NCI-H1092 (cell line): ENCODE measurements around the gene SLC25A10.
"Not testable (repeated sequence)": the region's sequence is repeated elsewhere in the genome, so short reads cannot be mapped to it uniquely, and the experiment has no call there.

Experiments used
- DNase-seq: peaks from one replicate; lab custom pipeline; 2025; lab: John Stamatoyannopoulos, UW

SLC25A10 gene

GRCh38 chr17:81722184-81723120 lies 10.4 kb downstream of the SLC25A10 start:
- DNase-seq = no peak

- no peak for DNase-seq
Observed at GRCh38 chr17:81723651-81724209, 11.6 kb downstream of the SLC25A10 start.

DNA sequence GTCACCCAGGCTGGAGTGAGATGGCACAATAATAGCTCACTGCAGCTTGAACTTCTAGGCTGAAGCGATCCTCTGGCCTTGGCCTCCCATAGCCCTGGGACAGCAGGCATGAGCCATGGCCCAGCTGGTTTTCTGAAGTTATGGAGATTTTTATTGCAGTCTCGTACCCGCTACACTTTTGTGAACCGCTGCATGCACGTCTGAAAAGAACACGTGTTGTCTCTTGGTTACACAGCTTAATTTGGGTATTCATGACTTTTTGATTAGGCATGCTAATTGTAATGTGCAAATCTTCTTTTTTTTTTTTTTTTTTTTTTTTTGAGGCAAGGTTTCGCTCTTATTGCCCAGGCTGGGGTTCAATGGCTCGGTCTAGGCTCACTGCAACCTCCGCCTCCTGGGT lies 13.4 kb downstream of the SLC25A10 start:
- no peak for DNase-seq

DNA sequence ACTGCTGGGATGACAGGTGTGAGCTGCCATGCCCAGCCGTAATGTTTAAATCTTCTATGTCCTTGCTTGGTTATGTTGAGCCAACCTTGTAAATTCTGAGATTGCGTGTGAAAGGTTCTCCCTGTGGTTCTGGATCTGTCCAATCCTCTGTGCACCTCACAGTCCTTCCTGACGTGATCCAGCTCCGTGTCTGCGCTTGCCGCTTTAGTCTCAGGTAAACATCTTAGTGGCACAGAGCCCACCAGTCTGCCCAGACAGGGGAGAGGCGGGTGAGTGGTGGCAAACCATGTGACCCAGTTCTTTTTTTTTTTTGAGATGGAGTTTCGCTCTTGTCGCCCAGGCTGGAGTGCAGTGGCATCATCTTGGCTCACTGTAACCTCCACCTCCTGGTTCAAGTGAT lies 13.9 kb downstream of the SLC25A10 start:
- DNase-seq = no peak

- peak; percentile 65 for DNase-seq
Observed at GRCh38 chr17:81727324-81728031, 15.4 kb downstream of the SLC25A10 start.

DNA sequence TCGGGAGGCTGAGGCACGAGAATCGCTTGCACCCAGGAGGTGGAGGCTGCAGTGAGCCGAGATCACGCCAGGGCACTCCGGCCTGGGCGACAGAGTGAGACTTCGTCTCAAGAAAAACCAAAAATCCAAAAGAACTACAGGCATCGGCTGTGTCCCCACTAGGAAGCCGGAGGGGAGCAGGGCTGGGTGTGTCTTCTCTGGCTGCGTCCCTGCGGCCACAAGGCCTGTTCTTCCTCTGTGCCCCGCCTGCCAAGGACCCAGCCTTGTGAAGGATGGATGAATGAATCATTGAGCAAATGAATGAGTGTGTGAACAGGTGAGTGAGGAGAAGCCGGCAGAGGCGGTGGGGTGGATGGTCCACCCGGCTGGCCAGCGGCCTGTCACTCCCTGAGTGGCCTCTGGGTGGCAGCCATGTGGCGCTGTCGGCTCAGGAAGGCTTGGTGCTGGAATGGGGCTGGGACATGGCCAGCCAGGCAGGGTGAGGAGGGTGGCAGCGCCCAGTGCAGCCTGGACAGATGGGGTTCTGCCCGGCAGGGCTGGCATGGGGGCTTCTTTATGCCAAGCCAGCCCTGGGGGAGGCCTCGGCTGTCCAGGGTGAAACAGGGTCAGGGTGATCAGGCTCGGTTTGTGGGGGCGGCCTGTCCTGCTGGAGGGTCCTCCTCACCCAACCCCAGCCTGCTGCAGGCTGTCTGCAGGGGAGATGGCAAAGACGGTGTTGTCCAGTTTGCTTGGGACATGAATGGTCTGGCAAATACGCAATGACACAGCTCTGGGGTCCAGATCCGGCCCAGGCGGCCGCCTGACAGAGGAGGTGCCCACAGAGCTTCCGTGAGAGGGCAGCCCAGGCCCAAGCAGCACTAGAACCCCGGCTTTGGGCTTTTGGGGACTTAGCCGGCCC lies 21.7 kb downstream of the SLC25A10 start:
- peak; percentile 45 for DNase-seq

DNA sequence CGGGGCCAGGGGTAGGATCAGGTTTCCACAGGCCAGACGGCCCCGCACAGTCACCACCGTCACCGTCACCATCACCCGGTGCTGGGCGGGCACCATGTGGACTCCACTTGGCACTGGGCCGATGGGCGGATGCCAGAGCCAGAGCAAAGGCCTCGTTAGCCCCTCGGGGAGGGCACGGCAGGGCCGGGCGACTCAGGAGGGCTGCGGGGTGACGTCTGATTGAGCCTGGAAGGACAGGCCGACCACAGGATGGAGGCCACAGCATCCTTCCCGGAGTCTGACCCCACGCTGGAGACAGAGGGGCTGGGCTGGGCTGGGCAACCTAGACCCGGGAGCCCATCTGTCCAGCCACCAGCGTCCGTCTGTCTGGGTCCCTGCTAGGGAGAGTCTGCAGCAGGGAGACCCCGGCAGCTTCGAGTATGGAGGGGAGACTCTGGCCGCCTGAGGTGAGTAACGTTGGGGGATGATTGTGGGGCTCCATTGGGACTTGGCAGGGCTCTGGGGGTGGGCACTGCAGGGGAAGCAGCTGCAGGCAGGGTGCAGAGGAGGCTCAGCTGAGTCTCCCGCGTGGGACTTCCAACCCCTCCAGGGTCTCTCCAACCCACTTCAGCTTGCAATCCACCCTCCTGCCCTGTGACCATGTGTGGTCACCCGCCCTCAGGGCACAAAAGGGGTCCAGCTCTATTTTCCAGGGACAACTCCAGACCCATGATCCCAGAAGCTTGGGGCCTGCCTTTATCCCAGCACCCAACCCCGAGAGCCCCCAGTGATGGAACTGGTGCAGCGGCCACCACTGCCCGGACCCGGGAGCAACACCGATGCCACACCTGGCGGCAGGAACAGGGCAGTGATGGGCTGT lies 22.6 kb downstream of the SLC25A10 start:
- DNase-seq = no peak

- DNase-seq = no peak
Observed at GRCh38 chr17:81735264-81736102, 23.4 kb downstream of the SLC25A10 start.

- no peak for DNase-seq
Observed at GRCh38 chr17:81737947-81738800, 26.1 kb downstream of the SLC25A10 start.

- DNase-seq = no peak
Observed at GRCh38 chr17:81738801-81739393, 26.8 kb downstream of the SLC25A10 start.

- DNase-seq = not testable (repeated sequence)
Observed at GRCh38 chr17:81739593-81739992, 27.5 kb downstream of the SLC25A10 start.

GRCh38 chr17:81740395-81740961 lies 28.4 kb downstream of the SLC25A10 start:
- DNase-seq = no peak

DNA sequence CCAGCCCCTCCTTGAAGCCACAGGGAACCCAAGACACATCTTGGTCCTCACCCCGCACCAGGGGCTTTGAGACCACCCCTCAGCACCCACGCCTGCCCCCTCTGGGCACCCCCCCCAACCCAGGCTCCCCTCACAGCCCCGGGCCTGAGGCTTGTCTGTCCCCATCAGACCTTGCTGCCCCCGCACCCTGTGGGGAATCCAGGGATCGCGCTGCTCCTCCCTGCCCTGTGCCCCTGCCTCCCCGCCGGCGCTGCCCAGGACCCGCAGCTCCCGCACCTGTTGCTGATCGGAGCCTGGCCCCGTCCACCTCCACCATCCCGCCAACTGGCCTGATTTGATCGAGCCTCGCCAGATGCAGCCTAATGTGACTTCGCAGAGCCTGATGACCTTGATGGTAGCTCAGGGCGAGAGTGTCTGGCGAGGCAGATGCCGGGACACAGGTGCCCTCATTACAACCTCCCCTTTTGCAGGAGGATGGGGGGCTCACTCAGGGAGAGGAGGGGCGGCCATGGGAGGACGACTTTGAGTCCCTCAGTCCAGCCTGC lies 29.0 kb downstream of the SLC25A10 start:
- no peak for DNase-seq

GRCh38 chr17:81741594-81742452 lies 29.7 kb downstream of the SLC25A10 start:
- DNase-seq = no peak
